DOHH2 (cell line): ENCODE results near the gene SPRR2D.
"Not testable (repeated sequence)": the region's sequence is repeated elsewhere in the genome, so short reads cannot be mapped to it uniquely, and the experiment has no call there.

Experiments
- H3F3A ChIP-seq: fragments of 200-600 bp; sonication (generic), shearing (Covaris generic); 2 replicates; pipeline ENCODE4 v1.6.0; 2016; ENCODE audit warnings: antibody characterized with exemption, mild to moderate bottlenecking; ENCODE audit not compliant: control insufficient read depth, insufficient read depth
- H3K27ac ChIP-seq: fragments of 200-600 bp; sonication (generic); 2 replicates; pipeline ENCODE4 v1.5.1; 2014; ENCODE audit warnings: low read depth, mild to moderate bottlenecking, low read length, moderate library complexity
- H3K27me3 ChIP-seq: fragments of 200-600 bp; sonication (generic); 2 replicates; pipeline ENCODE4 v1.6.1; 2014; ENCODE audit warnings: mild to moderate bottlenecking, low read length, mixed read lengths; ENCODE audit not compliant: control insufficient read depth
- H3K36me3 ChIP-seq: fragments of 200-600 bp; sonication (generic); 2 replicates; pipeline ENCODE4 v1.6.1; 2014; ENCODE audit warnings: mild to moderate bottlenecking, low read length, moderate library complexity, mixed read lengths; ENCODE audit not compliant: control insufficient read depth
- H3K4me1 ChIP-seq: fragments of 200-600 bp; sonication (generic); 2 replicates; pipeline ENCODE4 v1.6.1; 2014; ENCODE audit warnings: mild to moderate bottlenecking, low read length, mixed read lengths; ENCODE audit not compliant: control insufficient read depth
- H3K4me2 ChIP-seq: fragments of 200-600 bp; sonication (generic); 2 replicates; pipeline ENCODE4 v1.6.0; 2014; ENCODE audit warnings: mild to moderate bottlenecking, low read length, moderate library complexity
- H3K4me3 ChIP-seq: fragments of 200-600 bp; sonication (generic); 2 replicates; pipeline ENCODE4 v1.5.1; 2014; ENCODE audit warnings: mild to moderate bottlenecking, low read length, mixed read lengths
- H3K79me2 ChIP-seq: fragments of 200-600 bp; sonication (generic); 2 replicates; pipeline ENCODE4 v1.6.1; 2014; ENCODE audit warnings: mild to moderate bottlenecking, low read length, mixed read lengths; ENCODE audit not compliant: control insufficient read depth
- H3K9me2 ChIP-seq: fragments of 200-600 bp; sonication (generic); replicated peaks from 2 replicates; pipeline ENCODE4 v1.6.1; 2014; ENCODE audit warnings: mild to moderate bottlenecking, low read length, mixed read lengths; ENCODE audit not compliant: control insufficient read depth
- H3K9me3 ChIP-seq: fragments of 200-600 bp; sonication (generic); 2 replicates; pipeline ENCODE4 v1.6.1; 2014; ENCODE audit warnings: antibody characterized with exemption, low read length, mixed read lengths; ENCODE audit not compliant: control insufficient read depth, insufficient read depth
- H4K20me1 ChIP-seq: fragments of 200-600 bp; sonication (generic); 2 replicates; pipeline ENCODE4 v1.6.0; 2014; ENCODE audit warnings: low read depth, mild to moderate bottlenecking, antibody characterized with exemption, low read length, moderate library complexity; ENCODE audit not compliant: control insufficient read depth, insufficient read depth
- CTCF ChIP-seq: fragments of 200-600 bp; sonication (generic); IDR thresholded peaks from one replicate; pipeline ENCODE4 v1.5.1; 2014; ENCODE audit warnings: antibody characterized with exemption, mild to moderate bottlenecking, low read depth, low read length; ENCODE audit not compliant: poor library complexity, severe bottlenecking
- EZH2phosphoT487 ChIP-seq: fragments of 200-600 bp; sonication (generic); IDR thresholded peaks from 2 replicates; pipeline ENCODE4 v1.6.1; 2017; ENCODE audit warnings: borderline replicate concordance, mild to moderate bottlenecking, antibody characterized with exemption, low read length, moderate library complexity, mixed read lengths

Gene SPRR2D

GRCh38 chr1:153058826-153059784 is 18.2 kb upstream of the SPRR2D start:
- Histone ChIP-seq H3K27me3 (no peaks in the 10 kb centered on the region), H3K79me2 (no peaks in the 10 kb centered on the region), H4K20me1 (no peaks in the 10 kb centered on the region), H3K4me2 (no peak overlapping the region), H3K9me2 (no peaks in the 10 kb centered on the region), H3K27ac (no peak overlapping the region), H3K4me3 (no peak overlapping the region), H3K9me3 (no peaks in the 10 kb centered on the region), H3K4me1 (0 out of 2 replicates have a peak, but pooled peaks cover 2% of the 10 kb centered on the region), H3F3A (no peaks in the 10 kb centered on the region), H3K36me3 (no peaks in the 10 kb centered on the region)
- no peak for TF ChIP-seq EZH2phosphoT487

- Histone ChIP-seq H3K4me1 (0 out of 2 replicates have a peak, but pooled peaks cover 2% of the 10 kb centered on the region), H3K27me3 (no peaks in the 10 kb centered on the region), H3K79me2 (no peaks in the 10 kb centered on the region), H3F3A (no peaks in the 10 kb centered on the region), H3K27ac (no peak overlapping the region), H3K9me2 (no peaks in the 10 kb centered on the region), H4K20me1 (no peaks in the 10 kb centered on the region), H3K4me2 (no peak overlapping the region), H3K4me3 (no peak overlapping the region), H3K9me3 (no peaks in the 10 kb centered on the region), H3K36me3 (no peaks in the 10 kb centered on the region)
- TF ChIP-seq EZH2phosphoT487 (no peak), CTCF (no peak)
Observed at GRCh38 chr1:153058154-153058553, 17.2 kb upstream of the SPRR2D start.

GRCh38 chr1:153057375-153057774 is 16.5 kb upstream of the SPRR2D start, which contains the start of gene SPRR2A:
TSS of gene SPRR2A (minus strand) at chr1:153057512. CDS start at chr1:153056735, 777 bp downstream.
- Histone ChIP-seq H3K4me2 (no peak within 1 kb of the TSS), H3K4me3 (no peak within 1 kb of the TSS), H3K27me3 (no peaks in the 10 kb centered on the region), H3K27ac (no peak within 1 kb of the TSS), H3K9me3 (no peaks in the 10 kb centered on the region), H3K36me3 (no peaks in the 10 kb centered on the region), H3K79me2 (no peaks in the 10 kb centered on the region), H4K20me1 (no peaks in the 10 kb centered on the region), H3K4me1 (0 out of 2 replicates have a peak, but pooled peaks cover 2% of the 10 kb centered on the region), H3K9me2 (no peaks in the 10 kb centered on the region), H3F3A (no peaks in the 10 kb centered on the region)
- TF ChIP-seq EZH2phosphoT487 (no peak), CTCF (no peak)

GRCh38 chr1:153056111-153056510 is 15.2 kb upstream of the SPRR2D start:
- H3F3A ChIP-seq, H3K27me3 ChIP-seq, H3K36me3 ChIP-seq, H3K79me2 ChIP-seq, H3K4me3 ChIP-seq, H4K20me1 ChIP-seq, H3K27ac ChIP-seq, H3K4me2 ChIP-seq, H3K4me1 ChIP-seq, H3K9me3 ChIP-seq, H3K9me2 ChIP-seq: not testable (repeated sequence)
